H9 (cell line): Measurements from ENCODE around the gene CIT. TPM values are rescaled to one million over a fixed set of nuclear protein-coding genes. Genes with fewer than 3 reads are reported as not detected.

Experiments
- DNase-seq: peaks from one replicate; pipeline ENCODE4 v3.0.0-alpha.2; 2017
- H2AFZ ChIP-seq: one replicate; pipeline ENCODE4 v1.6.1; 2013; ENCODE audit warnings: mild to moderate bottlenecking, low read length, control low read depth, moderate library complexity
- H2AK5ac ChIP-seq: 2 replicates; pipeline ENCODE4 v1.6.1; 2013; ENCODE audit warnings: low read length, control low read depth, mixed read lengths; ENCODE audit not compliant: insufficient read length
- H2BK120ac ChIP-seq: one replicate; pipeline ENCODE4 v1.6.1; 2013; ENCODE audit warnings: low read depth, mild to moderate bottlenecking, low read length, control low read depth, inconsistent platforms; ENCODE audit not compliant: poor library complexity, severe bottlenecking
- H2BK12ac ChIP-seq: 2 replicates; pipeline ENCODE4 v1.6.1; 2013; ENCODE audit warnings: low read length, control low read depth, mixed read lengths, low read depth; ENCODE audit not compliant: insufficient read length
- H2BK15ac ChIP-seq: 2 replicates; pipeline ENCODE4 v1.6.1; 2013; ENCODE audit warnings: low read depth, low read length, control low read depth
- H2BK20ac ChIP-seq: one replicate; pipeline ENCODE4 v1.6.1; 2013; ENCODE audit warnings: low read depth, mild to moderate bottlenecking, low read length, control low read depth, inconsistent platforms; ENCODE audit not compliant: poor library complexity, severe bottlenecking
- H2BK5ac ChIP-seq: 2 replicates; pipeline ENCODE4 v1.6.1; 2013; ENCODE audit warnings: low read length, control low read depth, mixed read lengths; ENCODE audit not compliant: insufficient read length
- H3K14ac ChIP-seq: 2 replicates; pipeline ENCODE4 v1.6.1; 2013; ENCODE audit warnings: low read length, control low read depth; ENCODE audit not compliant: insufficient read depth
- H3K18ac ChIP-seq: 2 replicates; pipeline ENCODE4 v1.6.1; 2013; ENCODE audit warnings: low read depth, mild to moderate bottlenecking, mixed read lengths, low read length, control low read depth; ENCODE audit not compliant: insufficient read length
- H3K23ac ChIP-seq: 2 replicates; pipeline ENCODE4 v1.6.1; 2013; ENCODE audit warnings: low read length, control low read depth, mixed read lengths, low read depth; ENCODE audit not compliant: insufficient read length
- H3K23me2 ChIP-seq: 2 replicates; pipeline ENCODE4 v1.6.1; 2013; ENCODE audit warnings: low read depth, mild to moderate bottlenecking, mixed read lengths, low read length, control low read depth; ENCODE audit not compliant: insufficient read length, poor library complexity, severe bottlenecking
- H3K27ac ChIP-seq: 2 replicates; pipeline ENCODE4 v1.5.1; 2013; ENCODE audit warnings: low read length, control low read depth, mixed read lengths, low read depth; ENCODE audit not compliant: insufficient read length
- H3K27me3 ChIP-seq: 2 replicates; pipeline ENCODE4 v1.6.1; 2013; ENCODE audit warnings: low read length, control low read depth, inconsistent platforms; ENCODE audit not compliant: insufficient read depth
- H3K4ac ChIP-seq: 2 replicates; pipeline ENCODE4 v1.6.1; 2013; ENCODE audit warnings: low read depth, mild to moderate bottlenecking, control low read depth, inconsistent platforms, low read length, moderate library complexity
- H3K4me1 ChIP-seq: 2 replicates; pipeline ENCODE4 v1.6.1; 2013; ENCODE audit warnings: low read length, control low read depth, inconsistent platforms; ENCODE audit not compliant: insufficient read depth
- H3K4me2 ChIP-seq: 2 replicates; pipeline ENCODE4 v1.6.1; 2013; ENCODE audit warnings: low read length, control low read depth, mixed read lengths; ENCODE audit not compliant: insufficient read length, insufficient read depth
- H3K56ac ChIP-seq: 2 replicates; pipeline ENCODE4 v1.6.1; 2013; ENCODE audit warnings: low read depth, mild to moderate bottlenecking, mixed read lengths, low read length, control low read depth; ENCODE audit not compliant: insufficient read length
- H3K79me1 ChIP-seq: 2 replicates; pipeline ENCODE4 v1.6.1; 2013; ENCODE audit warnings: low read depth, mild to moderate bottlenecking, moderate library complexity, low read length, control low read depth, inconsistent platforms; ENCODE audit not compliant: insufficient read depth, poor library complexity, severe bottlenecking
- H3K79me2 ChIP-seq: 2 replicates; pipeline ENCODE4 v1.6.1; 2013; ENCODE audit warnings: low read length, control low read depth, inconsistent platforms; ENCODE audit not compliant: insufficient read depth
- H3K9ac ChIP-seq: 2 replicates; pipeline ENCODE4 v1.6.1; 2013; ENCODE audit warnings: low read length, control low read depth, mixed read lengths; ENCODE audit not compliant: insufficient read length; ENCODE audit errors: extremely low read depth
- H3K9me3 ChIP-seq: one replicate; pipeline ENCODE4 v1.6.1; 2013; ENCODE audit warnings: low read depth, low read length, inconsistent platforms; ENCODE audit not compliant: control insufficient read depth
- H3T11ph ChIP-seq: one replicate; pipeline ENCODE4 v1.6.1; 2013; ENCODE audit warnings: mild to moderate bottlenecking, low read length, control low read depth, inconsistent platforms
- H4K20me1 ChIP-seq: one replicate; pipeline ENCODE4 v1.6.1; 2013; ENCODE audit not compliant: control insufficient read depth, insufficient read length, insufficient read depth
- H4K5ac ChIP-seq: 2 replicates; pipeline ENCODE4 v1.6.1; 2013; ENCODE audit warnings: low read depth, mild to moderate bottlenecking, mixed read lengths, low read length, control low read depth; ENCODE audit not compliant: insufficient read length
- H4K8ac ChIP-seq: replicated peaks from 2 replicates; pipeline ENCODE4 v1.6.1; 2013; ENCODE audit warnings: low read length, control low read depth, mixed read lengths, low read depth; ENCODE audit not compliant: insufficient read length
- H4K91ac ChIP-seq: 2 replicates; pipeline ENCODE4 v1.6.1; 2013; ENCODE audit warnings: low read depth, mild to moderate bottlenecking, moderate library complexity, mixed read lengths, low read length, control low read depth; ENCODE audit not compliant: insufficient read length
- H3K27ac Mint-ChIP-seq, 3 experiments: 2 replicates in 2 of 3; 3 replicates in 1 of 3; pipeline ENCODE4 v1.8.0; 2020 to 2021; ENCODE audit warnings: mixed read lengths in 3 of 3, mild to moderate bottlenecking in 1 of 3, moderate library complexity in 1 of 3
- H3K27me3 Mint-ChIP-seq: 2 replicates; pipeline ENCODE4 v1.8.0; 2021; ENCODE audit warnings: low read depth, mild to moderate bottlenecking, moderate library complexity, mixed read lengths
- H3K36me3 Mint-ChIP-seq, 3 experiments: 2 replicates in 2 of 3; 3 replicates in 1 of 3; pipeline ENCODE4 v1.8.0; 2020 to 2021; ENCODE audit warnings: low read depth in 3 of 3, mixed read lengths in 3 of 3; ENCODE audit not compliant: insufficient read depth in 1 of 3
- H3K4me1 Mint-ChIP-seq, 2 experiments: 2 replicates each; pipeline ENCODE4 v1.8.0; 2020; ENCODE audit warnings: mixed read lengths in 2 of 2
- H3K4me3 Mint-ChIP-seq, 2 experiments: 2 replicates in 1 of 2; 3 replicates in 1 of 2; pipeline ENCODE4 v1.8.0; 2020 to 2021; ENCODE audit warnings: mild to moderate bottlenecking in 2 of 2, mixed read lengths in 2 of 2, moderate library complexity in 1 of 2
- H3K9me3 Mint-ChIP-seq, 2 experiments: 2 replicates in 1 of 2; 3 replicates in 1 of 2; pipeline ENCODE4 v1.8.0; 2020; ENCODE audit warnings: mild to moderate bottlenecking in 2 of 2, mixed read lengths in 2 of 2, moderate library complexity in 1 of 2
- CTCF ChIP-seq: fragments of 200-600 bp; sonication (generic); conservative IDR thresholded peaks from 3 replicates; pipeline ENCODE4 v1.8.0; 2021; ENCODE audit warnings: antibody characterized with exemption, mild to moderate bottlenecking
- WGBS: extraction: QIAGEN DNeasy Blood & Tissue Kit; methylation state at CpG from one replicate; pipeline ENCODE4 v1.1.7; 2013; ENCODE audit warnings: missing lambda C conversion rate, low lambda C conversion rate, mixed read lengths; ENCODE audit not compliant: insufficient read length; ENCODE audit errors: extremely low coverage; 5-methylcytosine and 5-hydroxymethylcytosine counted together
- total RNA-seq: library from RNA; stranded (reverse); gene quantifications from 2 replicates; pipeline ENCODE4 v1.2.1, GENCODE V29; 2021

Gene CIT
- total RNA-seq, 1 experiment from 2014 or later: 55.3 TPM

GRCh38 chr12:119664642-119665041 lies 212.5 kb downstream of the CIT start:
- H4K5ac ChIP-seq: no peak overlapping the region
- H4K8ac ChIP-seq: no peak overlapping the region
- no peak overlapping the region for H3K23ac ChIP-seq
- no peaks in the 10 kb centered on the region for H3K79me2 ChIP-seq
- no peak overlapping the region for H3K14ac ChIP-seq
- TF ChIP-seq CTCF: no peak
- no peak overlapping the region for H2BK12ac ChIP-seq
- Mint-ChIP-seq H3K4me1 (peaks cover 8 to 13% of the 10 kb centered on the region in 2 experiments), H3K27me3 (peaks cover 13% of the 10 kb centered on the region), H3K9me3 (no peaks in the 10 kb centered on the region), H3K36me3 (peaks cover 0 to 4% (median 0%) of the 10 kb centered on the region in 3 experiments; a peak in 3 of 7 replicates), H3K4me3 (no peak overlapping the region), H3K27ac (no peak overlapping the region)
- H3K23me2 ChIP-seq: no peaks in the 10 kb centered on the region
- no peak overlapping the region for H2BK15ac ChIP-seq
- no peak overlapping the region for H2AFZ ChIP-seq
- no peak overlapping the region for H3K56ac ChIP-seq
- no peak overlapping the region for H2BK20ac ChIP-seq
- H2AK5ac ChIP-seq: no peak overlapping the region
- no peaks in the 10 kb centered on the region for H4K20me1 ChIP-seq
- no peaks in the 10 kb centered on the region for H3K9me3 ChIP-seq
- no peak overlapping the region for H3K9ac ChIP-seq
- no peak overlapping the region for H3T11ph ChIP-seq
- no peak overlapping the region for H3K4ac ChIP-seq
- no peak for DNase-seq
- H4K91ac ChIP-seq: no peak overlapping the region
- H3K79me1 ChIP-seq: peaks cover 1% of the 10 kb centered on the region
- H2BK5ac ChIP-seq: no peak overlapping the region
- no peaks in the 10 kb centered on the region for H3K4me1 ChIP-seq
- no peak overlapping the region for H3K27ac ChIP-seq
- WGBS: no CpG with 5 or more reads among the region's 1 CpG
- no peak overlapping the region for H3K4me2 ChIP-seq
- no peak overlapping the region for H2BK120ac ChIP-seq
- no peaks in the 10 kb centered on the region for H3K27me3 ChIP-seq
- H3K18ac ChIP-seq: no peak overlapping the region
